ENCODE results near the gene COL25A1. TPM values are rescaled to one million over a fixed set of nuclear protein-coding genes. Genes with fewer than 3 reads are reported as not detected.

Gene COL25A1
- total and polyA plus RNA-seq, 2 donors (not counting 3 experiments of a cell fraction or from before 2014, with no cell fraction given) = 0.21 to 3.5 TPM

GRCh38 chr4:109075621-109076020 lies 226.8 kb downstream of the COL25A1 start:
- H3K4me1 ChIP-seq (ENCODE audit: control insufficient read depth, extremely low read depth, insufficient read depth, low read length) = peaks cover 18% of the 10 kb centered on the region
- H2AFZ ChIP-seq (ENCODE audit: low read depth, low read length) = no peak overlapping the region
- ChIA-PET POLR2A (no interaction called here), CTCF (interaction anchor here (0.6 kb wide), 1 partner anchor 312 kb away, joined by 3 read pairs; no protein-coding TSS in a partner anchor)
- H3K79me2 ChIP-seq (ENCODE audit: control insufficient read depth, insufficient read depth, low read length) = no peaks in the 10 kb centered on the region
- H3K36me3 ChIP-seq (ENCODE audit: control insufficient read depth in 2 of 2, extremely low read depth in 1 of 2, insufficient read depth in 2 of 2, low read length in 2 of 2) = no peaks in the 10 kb centered on the region
- no peak overlapping the region for H3K27ac ChIP-seq (ENCODE audit: insufficient read depth, low read depth, low read length)
- no peak for DNase-seq (ENCODE audit: low read depth, low spot score)
- intact Hi-C loops (cut with micrococcal nuclease) = loop anchor here (5.0 kb wide), 1 partner anchor 227 kb away; the partner anchor contains the start of gene COL25A1
- no peaks in the 10 kb centered on the region for H4K20me1 ChIP-seq (replicated peaks; ENCODE audit: control insufficient read depth, extremely low read depth, insufficient read depth, low read length)
- FAIRE-seq = no peak
- H3K9me1 ChIP-seq (replicated peaks; ENCODE audit: control insufficient read depth, extremely low read depth, insufficient read depth, low read length) = no peaks in the 10 kb centered on the region
- BruUV-seq (replicated peaks) = no TSS peak
- no peak overlapping the region for H3K4me2 ChIP-seq (ENCODE audit: insufficient read depth, low read length)
- no peaks in the 10 kb centered on the region for H3K9me3 ChIP-seq (replicated peaks; ENCODE audit: control insufficient read depth, insufficient read depth, low read length)
- H3K27me3 ChIP-seq (ENCODE audit: control insufficient read depth in 2 of 2, insufficient read depth in 2 of 2, low read length in 2 of 2) = no peaks in the 10 kb centered on the region
- H3K4me3 ChIP-seq (replicated peaks in 1 of 3; ENCODE audit: insufficient read depth in 1 of 3, low read depth in 1 of 3, low read length in 3 of 3) = no peak overlapping the region
- H3K9ac ChIP-seq (replicated peaks; ENCODE audit: extremely low read depth, insufficient read depth, low read length) = no peak overlapping the region
- dilution Hi-C loops (cut with MboI; ENCODE audit: extremely low pct_ligation_motif_present, low sequenced_read_pairs) = no loop called here
- TF ChIP-seq FOS (IDR thresholded peaks at IDR 0.05; ENCODE audit: borderline replicate concordance, insufficient read depth, low read length) (no peak), GATA2 (IDR thresholded peaks at IDR 0.05; ENCODE audit: insufficient read depth, insufficient read length, low read depth, low read length) (no peak), CTCF (IDR thresholded peaks at IDR 0.05; ENCODE audit: extremely low read depth in 1 of 2, insufficient read depth in 1 of 2, low read depth in 1 of 2, low read length in 2 of 2) (no peak), POLR2A (IDR thresholded peaks at IDR 0.05; ENCODE audit: low read depth, low read length) (no peak), MAX (IDR thresholded peaks at IDR 0.05; ENCODE audit: insufficient read depth, insufficient read length) (no peak), EZH2 (IDR thresholded peaks at IDR 0.05; ENCODE audit: borderline replicate concordance, low read depth, low read length, severe bottlenecking) (no peak), MYC (IDR thresholded peaks at IDR 0.05; ENCODE audit: low read depth, low read length) (no peak), JUN (IDR thresholded peaks at IDR 0.05; ENCODE audit: borderline replicate concordance, insufficient read depth, insufficient read length, low read depth) (no peak), POLR2AphosphoS5 (IDR thresholded peaks at IDR 0.05; ENCODE audit: insufficient read depth, low read depth, low read length) (no peak)
